Suprapubic skin (tissue), 4 donors: Measurements from ENCODE around the gene MYL7. TPM values are rescaled to one million over a fixed set of nuclear protein-coding genes. Genes with fewer than 3 reads are reported as not detected.

Experiments
- DNase-seq, 2 donors: peaks; one replicate each; pipeline ENCODE4 v3.0.0-alpha.2; 2019; ENCODE audit warnings: low spot score in 2 of 2
- H3K27ac ChIP-seq: fragments of 200-600 bp; sonication (generic); one replicate; pipeline ENCODE4 v1.5.1; 2019
- H3K27me3 ChIP-seq: fragments of 200-600 bp; sonication (generic); one replicate; pipeline ENCODE4 v1.5.1; 2019
- H3K36me3 ChIP-seq: fragments of 200-600 bp; sonication (generic); one replicate; pipeline ENCODE4 v1.5.1; 2019
- H3K4me1 ChIP-seq: fragments of 200-600 bp; sonication (generic); one replicate; pipeline ENCODE4 v1.5.1; 2019
- H3K4me3 ChIP-seq: fragments of 200-600 bp; sonication (generic); one replicate; pipeline ENCODE4 v1.5.1; 2019; ENCODE audit warnings: mild to moderate bottlenecking
- H3K9me3 ChIP-seq: fragments of 200-600 bp; sonication (generic); one replicate; pipeline ENCODE4 v1.5.1; 2019
- EP300 ChIP-seq: sonication (generic); formaldehyde crosslinking; IDR thresholded peaks from one replicate; pipeline ENCODE4 v1.6.1; 2017; ENCODE audit warnings: antibody characterized with exemption
- POLR2A ChIP-seq, 2 donors: fragments of 450-650 bp; IDR thresholded peaks; one replicate each; pipeline ENCODE4 v1.6.1; 2017; ENCODE audit warnings: antibody characterized with exemption in 2 of 2, mild to moderate bottlenecking in 2 of 2, moderate library complexity in 2 of 2
- POLR2AphosphoS5 ChIP-seq, 3 donors: sonication (generic); formaldehyde crosslinking; IDR thresholded peaks; one replicate each; pipeline ENCODE4 v1.6.1; 2017; ENCODE audit warnings: antibody characterized with exemption in 3 of 3
- WGBS: methylation state at CpG from one replicate; pipeline ENCODE4 v1.1.5; 2018; 5-methylcytosine and 5-hydroxymethylcytosine counted together
- total RNA-seq, 4 donors: library from RNA; depleted of rRNA; stranded (reverse); fragments of >200 nt; gene quantifications; one replicate each; pipeline ENCODE4 v1.1.0, GENCODE V29; 2016
- TF ChIP-seq, protein P1 (sequence below), 2 donors: fragments of 200-600 bp in 1 of 2; fragments of 450-650 bp in 1 of 2; sonication (generic) in 1 of 2; IDR thresholded peaks; one replicate each; pipeline ENCODE4 v1.5.1; 2016 to 2019; ENCODE audit warnings: antibody characterized with exemption in 2 of 2, mild to moderate bottlenecking in 1 of 2, moderate library complexity in 1 of 2

The MYL7 gene
- total RNA-seq, 4 donors from 2014 or later = not detected

DNA sequence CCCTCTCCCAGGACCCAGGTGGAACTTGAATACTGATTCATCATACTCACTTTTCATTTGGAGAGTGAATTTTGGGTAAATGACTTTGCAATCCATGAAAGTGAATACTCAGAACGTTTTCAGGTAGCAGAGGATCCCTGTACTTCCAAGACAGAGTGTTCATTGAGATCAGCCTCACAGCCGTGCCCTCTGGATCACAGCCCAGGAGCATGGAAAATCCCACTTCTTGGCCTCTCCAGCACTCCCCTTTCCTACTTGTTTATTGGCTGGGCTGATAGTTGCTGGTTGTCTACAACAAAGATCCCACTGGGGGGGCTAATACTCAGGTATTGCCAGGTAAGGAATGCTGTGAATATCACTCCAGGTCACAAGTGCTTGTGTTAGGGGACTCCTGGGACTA, 42.3 kb upstream of the MYL7 start:
- Histone ChIP-seq H3K9me3 (no peaks in the 10 kb centered on the region), H3K4me3 (no peak overlapping the region), H3K27ac (no peak overlapping the region), H3K27me3 (no peaks in the 10 kb centered on the region), H3K4me1 (peaks cover 3% of the 10 kb centered on the region), H3K36me3 (no peaks in the 10 kb centered on the region)
- TF ChIP-seq, protein P1, sequence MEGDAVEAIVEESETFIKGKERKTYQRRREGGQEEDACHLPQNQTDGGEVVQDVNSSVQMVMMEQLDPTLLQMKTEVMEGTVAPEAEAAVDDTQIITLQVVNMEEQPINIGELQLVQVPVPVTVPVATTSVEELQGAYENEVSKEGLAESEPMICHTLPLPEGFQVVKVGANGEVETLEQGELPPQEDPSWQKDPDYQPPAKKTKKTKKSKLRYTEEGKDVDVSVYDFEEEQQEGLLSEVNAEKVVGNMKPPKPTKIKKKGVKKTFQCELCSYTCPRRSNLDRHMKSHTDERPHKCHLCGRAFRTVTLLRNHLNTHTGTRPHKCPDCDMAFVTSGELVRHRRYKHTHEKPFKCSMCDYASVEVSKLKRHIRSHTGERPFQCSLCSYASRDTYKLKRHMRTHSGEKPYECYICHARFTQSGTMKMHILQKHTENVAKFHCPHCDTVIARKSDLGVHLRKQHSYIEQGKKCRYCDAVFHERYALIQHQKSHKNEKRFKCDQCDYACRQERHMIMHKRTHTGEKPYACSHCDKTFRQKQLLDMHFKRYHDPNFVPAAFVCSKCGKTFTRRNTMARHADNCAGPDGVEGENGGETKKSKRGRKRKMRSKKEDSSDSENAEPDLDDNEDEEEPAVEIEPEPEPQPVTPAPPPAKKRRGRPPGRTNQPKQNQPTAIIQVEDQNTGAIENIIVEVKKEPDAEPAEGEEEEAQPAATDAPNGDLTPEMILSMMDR (IDR thresholded peaks at IDR 0.05) = no peak
- TF ChIP-seq POLR2AphosphoS5 (IDR thresholded peaks at IDR 0.05) (no peak), POLR2A (IDR thresholded peaks at IDR 0.05) (no peak), EP300 (no peak)
- 29% methylated on average over 2 of the region's 2 CpGs for WGBS
- no peak for DNase-seq

DNA sequence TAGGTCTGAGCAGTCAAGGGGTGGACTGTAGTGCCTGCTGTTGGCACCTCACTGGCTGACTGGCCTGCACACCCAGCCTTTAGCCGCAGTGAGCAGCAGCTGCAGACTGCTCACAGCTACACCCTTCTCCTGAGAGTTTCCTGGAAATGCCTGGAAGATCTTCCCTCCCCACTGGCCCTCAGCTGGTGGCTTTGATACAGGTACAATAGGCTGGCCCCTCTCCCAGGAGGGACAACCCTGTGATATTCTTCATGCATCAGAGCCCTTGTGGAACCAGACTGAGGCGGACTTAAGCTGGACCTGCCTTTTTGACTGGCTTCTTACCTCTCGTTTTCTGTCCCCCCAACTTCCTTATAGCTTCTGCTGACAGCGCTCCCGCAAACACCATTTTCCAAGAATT, 41.7 kb upstream of the MYL7 start:
- H3K27me3 ChIP-seq = no peaks in the 10 kb centered on the region
- peaks cover 3% of the 10 kb centered on the region for H3K4me1 ChIP-seq
- 83% methylated on average over 5 of the region's 5 CpGs for whole genome bisulfite sequencing
- H3K36me3 ChIP-seq = no peaks in the 10 kb centered on the region
- no peak overlapping the region for H3K27ac ChIP-seq
- H3K9me3 ChIP-seq = no peaks in the 10 kb centered on the region
- no peak for DNase-seq
- no peak for TF ChIP-seq POLR2A (IDR thresholded peaks at IDR 0.05)
- TF ChIP-seq, protein P1 (IDR thresholded peaks at IDR 0.05) = no peak
- TF ChIP-seq POLR2AphosphoS5 (IDR thresholded peaks at IDR 0.05) = no peak
- TF ChIP-seq EP300 = no peak
- H3K4me3 ChIP-seq = no peak overlapping the region

DNA sequence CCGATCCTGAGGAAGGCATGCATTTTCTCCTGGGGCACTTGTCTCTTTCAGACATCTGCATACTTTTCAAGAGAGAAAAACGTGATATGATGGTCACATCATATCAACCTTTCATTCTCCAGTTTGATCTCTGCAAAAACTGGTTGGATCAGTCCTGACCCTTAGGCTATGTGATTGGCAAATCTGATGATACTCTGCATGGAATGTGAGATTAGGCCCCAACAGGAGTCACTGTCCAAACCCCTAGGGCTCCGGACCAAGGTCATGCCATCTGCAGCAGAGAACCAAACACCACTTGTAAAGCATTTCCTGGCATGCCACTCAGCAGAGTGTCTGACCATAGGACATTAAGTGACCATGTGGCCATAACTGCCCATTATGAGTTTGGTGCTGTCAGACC, 39.5 kb upstream of the MYL7 start:
- TF ChIP-seq POLR2A (IDR thresholded peaks at IDR 0.05) = no peak
- no peak for TF ChIP-seq EP300
- TF ChIP-seq, protein P1 (IDR thresholded peaks at IDR 0.05) = no peak
- no peak for TF ChIP-seq POLR2AphosphoS5 (IDR thresholded peaks at IDR 0.05)
- Histone ChIP-seq H3K4me3 (no peak overlapping the region), H3K36me3 (no peaks in the 10 kb centered on the region), H3K27me3 (no peaks in the 10 kb centered on the region), H3K9me3 (no peaks in the 10 kb centered on the region), H3K27ac (no peak overlapping the region), H3K4me1 (peaks cover 3% of the 10 kb centered on the region)
- WGBS = 40% methylated on average over 2 of the region's 3 CpGs
- DNase-seq = no peak

DNA sequence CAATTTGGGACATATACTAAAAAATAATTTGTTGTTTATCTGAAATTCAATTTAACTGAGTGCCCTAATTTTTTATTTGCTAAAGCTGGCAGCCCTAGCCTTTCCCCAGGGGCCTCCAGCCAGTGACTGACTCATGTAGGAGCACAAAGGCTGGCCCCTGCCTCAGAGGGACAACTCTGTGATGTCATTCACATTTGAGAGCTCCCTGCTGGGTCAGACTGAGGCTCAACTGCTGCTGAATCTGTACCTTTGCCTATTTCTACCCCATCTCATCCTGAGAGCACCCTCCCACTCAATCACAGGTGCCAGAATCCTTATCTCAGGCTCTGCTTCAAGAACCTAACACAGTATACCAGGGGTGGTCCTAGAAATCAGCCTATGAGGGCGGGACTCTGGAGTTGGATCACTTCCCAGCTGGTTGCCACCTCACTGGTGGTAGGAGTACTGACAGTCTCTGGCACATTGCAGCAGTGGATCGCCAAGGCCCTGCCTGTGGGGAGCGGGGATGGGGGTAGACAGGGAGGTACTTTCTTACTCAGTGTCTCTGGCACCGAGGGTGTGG, 36.5 kb upstream of the MYL7 start:
- no peaks in the 10 kb centered on the region for H3K9me3 ChIP-seq
- H3K4me3 ChIP-seq = no peak overlapping the region
- H3K27ac ChIP-seq = no peak overlapping the region
- no peak for TF ChIP-seq POLR2AphosphoS5 (IDR thresholded peaks at IDR 0.05)
- TF ChIP-seq, protein P1 (IDR thresholded peaks at IDR 0.05) = no peak
- no peak for TF ChIP-seq POLR2A (IDR thresholded peaks at IDR 0.05)
- TF ChIP-seq EP300 = no peak
- no peaks in the 10 kb centered on the region for H3K4me1 ChIP-seq
- DNase-seq = no peak
- no peaks in the 10 kb centered on the region for H3K36me3 ChIP-seq
- WGBS = 71% methylated on average over 4 of the region's 4 CpGs
- no peaks in the 10 kb centered on the region for H3K27me3 ChIP-seq

DNA sequence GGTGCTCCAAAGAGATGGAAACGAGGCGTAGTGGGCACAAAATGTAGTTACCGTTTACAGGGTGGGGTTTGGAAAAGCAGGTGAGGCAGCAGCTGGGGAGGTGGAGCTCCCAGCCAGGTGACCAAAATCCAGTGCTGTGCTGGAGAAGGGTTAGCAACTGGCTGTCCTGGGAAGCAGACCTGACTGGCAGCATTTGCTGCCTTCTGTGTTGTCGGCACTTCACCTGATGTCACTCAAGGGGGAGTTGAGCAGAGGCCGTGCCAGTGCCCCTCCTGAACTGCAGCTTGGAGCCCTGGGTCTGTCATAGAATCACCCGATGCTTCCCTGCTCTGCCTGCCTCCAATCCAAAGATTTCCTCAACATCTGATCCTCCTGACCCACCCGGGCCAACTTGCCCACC, 35.4 kb upstream of the MYL7 start:
- DNase-seq = no peak
- TF ChIP-seq, protein P1 (IDR thresholded peaks at IDR 0.05) = no peak
- TF ChIP-seq EP300 (no peak), POLR2AphosphoS5 (IDR thresholded peaks at IDR 0.05) (no peak), POLR2A (IDR thresholded peaks at IDR 0.05) (no peak)
- no peak overlapping the region for H3K27ac ChIP-seq
- WGBS = 81% methylated on average over 5 of the region's 7 CpGs
- no peak overlapping the region for H3K4me3 ChIP-seq
- no peaks in the 10 kb centered on the region for H3K9me3 ChIP-seq
- H3K4me1 ChIP-seq = no peaks in the 10 kb centered on the region
- no peaks in the 10 kb centered on the region for H3K36me3 ChIP-seq
- H3K27me3 ChIP-seq = no peaks in the 10 kb centered on the region
